ENCODE data around the gene GRK5.

Gene GRK5

GRCh38 chr10:119282446-119282845, 75.1 kb downstream of the GRK5 start:
- Histone ChIP-seq H3K9ac (ENCODE audit: low read length) (no peak overlapping the region), H3K27me3 (ENCODE audit: low read length) (no peaks in the 10 kb centered on the region), H3K27ac (ENCODE audit: low read depth, low read length) (no peak overlapping the region), H3F3A (ENCODE audit: insufficient read depth) (no peaks in the 10 kb centered on the region), H3K9me3 (ENCODE audit: insufficient read depth, low read length) (no peaks in the 10 kb centered on the region), H3K4me3 (ENCODE audit: insufficient read depth, low read length, poor library complexity, severe bottlenecking) (no peak overlapping the region), H3K9me2 (replicated peaks; ENCODE audit: insufficient read depth, low read length) (no peaks in the 10 kb centered on the region), H2AFZ (ENCODE audit: low read depth, low read length, severe bottlenecking) (no peak overlapping the region), H4K20me1 (ENCODE audit: low read depth, low read length) (no peaks in the 10 kb centered on the region), H3K79me2 (ENCODE audit: insufficient read depth, low read length) (no peaks in the 10 kb centered on the region), H3K36me3 (ENCODE audit: low read length) (no peaks in the 10 kb centered on the region), H3K4me2 (ENCODE audit: low read depth, low read length, poor library complexity, severe bottlenecking) (no peak overlapping the region)
- TF ChIP-seq, protein P1, sequence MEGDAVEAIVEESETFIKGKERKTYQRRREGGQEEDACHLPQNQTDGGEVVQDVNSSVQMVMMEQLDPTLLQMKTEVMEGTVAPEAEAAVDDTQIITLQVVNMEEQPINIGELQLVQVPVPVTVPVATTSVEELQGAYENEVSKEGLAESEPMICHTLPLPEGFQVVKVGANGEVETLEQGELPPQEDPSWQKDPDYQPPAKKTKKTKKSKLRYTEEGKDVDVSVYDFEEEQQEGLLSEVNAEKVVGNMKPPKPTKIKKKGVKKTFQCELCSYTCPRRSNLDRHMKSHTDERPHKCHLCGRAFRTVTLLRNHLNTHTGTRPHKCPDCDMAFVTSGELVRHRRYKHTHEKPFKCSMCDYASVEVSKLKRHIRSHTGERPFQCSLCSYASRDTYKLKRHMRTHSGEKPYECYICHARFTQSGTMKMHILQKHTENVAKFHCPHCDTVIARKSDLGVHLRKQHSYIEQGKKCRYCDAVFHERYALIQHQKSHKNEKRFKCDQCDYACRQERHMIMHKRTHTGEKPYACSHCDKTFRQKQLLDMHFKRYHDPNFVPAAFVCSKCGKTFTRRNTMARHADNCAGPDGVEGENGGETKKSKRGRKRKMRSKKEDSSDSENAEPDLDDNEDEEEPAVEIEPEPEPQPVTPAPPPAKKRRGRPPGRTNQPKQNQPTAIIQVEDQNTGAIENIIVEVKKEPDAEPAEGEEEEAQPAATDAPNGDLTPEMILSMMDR (IDR thresholded peaks at IDR 0.05; ENCODE audit: insufficient read depth, low read length, poor library complexity, severe bottlenecking) = no peak
- no peak for TF ChIP-seq EZH2phosphoT487 (conservative IDR thresholded peaks at IDR 0.05; ENCODE audit: low read length)

DNA sequence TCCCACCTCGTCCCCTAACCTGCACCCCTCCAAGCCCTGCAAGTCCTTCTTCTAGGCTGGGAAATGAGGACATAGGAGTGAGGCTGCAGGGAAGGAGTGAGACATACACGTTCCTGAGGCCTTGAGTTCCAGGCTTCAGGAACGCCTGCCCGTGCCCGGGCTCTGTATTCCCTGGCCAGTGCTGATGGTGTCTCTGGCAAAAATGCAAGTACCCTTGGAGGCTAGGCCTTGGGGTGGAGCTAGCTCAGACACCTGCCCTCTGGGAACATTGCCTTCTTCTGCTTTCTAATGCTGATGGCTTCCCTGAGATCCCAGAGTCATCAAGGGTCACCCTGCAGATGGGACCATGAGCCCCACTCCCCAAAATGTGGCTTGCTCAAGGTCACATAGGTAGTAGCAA, 76.0 kb downstream of the GRK5 start:
- H4K20me1 ChIP-seq (ENCODE audit: low read depth, low read length) = no peaks in the 10 kb centered on the region
- no peak overlapping the region for H2AFZ ChIP-seq (ENCODE audit: low read depth, low read length, severe bottlenecking)
- H3F3A ChIP-seq (ENCODE audit: insufficient read depth) = no peaks in the 10 kb centered on the region
- H3K36me3 ChIP-seq (ENCODE audit: low read length) = no peaks in the 10 kb centered on the region
- no peaks in the 10 kb centered on the region for H3K27me3 ChIP-seq (ENCODE audit: low read length)
- H3K79me2 ChIP-seq (ENCODE audit: insufficient read depth, low read length) = no peaks in the 10 kb centered on the region
- H3K9me3 ChIP-seq (ENCODE audit: insufficient read depth, low read length) = no peaks in the 10 kb centered on the region
- H3K27ac ChIP-seq (ENCODE audit: low read depth, low read length) = no peak overlapping the region
- H3K4me3 ChIP-seq (ENCODE audit: insufficient read depth, low read length, poor library complexity, severe bottlenecking) = no peak overlapping the region
- no peak overlapping the region for H3K4me2 ChIP-seq (ENCODE audit: low read depth, low read length, poor library complexity, severe bottlenecking)
- no peaks in the 10 kb centered on the region for H3K9me2 ChIP-seq (replicated peaks; ENCODE audit: insufficient read depth, low read length)
- H3K9ac ChIP-seq (ENCODE audit: low read length) = no peak overlapping the region
- TF ChIP-seq, protein P1 (IDR thresholded peaks at IDR 0.05; ENCODE audit: insufficient read depth, low read length, poor library complexity, severe bottlenecking) = no peak
- no peak for TF ChIP-seq EZH2phosphoT487 (conservative IDR thresholded peaks at IDR 0.05; ENCODE audit: low read length)

- no peaks in the 10 kb centered on the region for H4K20me1 ChIP-seq (ENCODE audit: low read depth, low read length)
- H3K9ac ChIP-seq (ENCODE audit: low read length) = no peak overlapping the region
- H3K79me2 ChIP-seq (ENCODE audit: insufficient read depth, low read length) = no peaks in the 10 kb centered on the region
- TF ChIP-seq EZH2phosphoT487 (conservative IDR thresholded peaks at IDR 0.05; ENCODE audit: low read length) = no peak
- TF ChIP-seq, protein P1 (IDR thresholded peaks at IDR 0.05; ENCODE audit: insufficient read depth, low read length, poor library complexity, severe bottlenecking) = no peak
- no peaks in the 10 kb centered on the region for H3K9me2 ChIP-seq (replicated peaks; ENCODE audit: insufficient read depth, low read length)
- H3K9me3 ChIP-seq (ENCODE audit: insufficient read depth, low read length) = no peaks in the 10 kb centered on the region
- H3K27me3 ChIP-seq (ENCODE audit: low read length) = no peaks in the 10 kb centered on the region
- H2AFZ ChIP-seq (ENCODE audit: low read depth, low read length, severe bottlenecking) = no peak overlapping the region
- no peak overlapping the region for H3K4me3 ChIP-seq (ENCODE audit: insufficient read depth, low read length, poor library complexity, severe bottlenecking)
- no peaks in the 10 kb centered on the region for H3F3A ChIP-seq (ENCODE audit: insufficient read depth)
- no peak overlapping the region for H3K4me2 ChIP-seq (ENCODE audit: low read depth, low read length, poor library complexity, severe bottlenecking)
- H3K27ac ChIP-seq (ENCODE audit: low read depth, low read length) = no peak overlapping the region
- no peaks in the 10 kb centered on the region for H3K36me3 ChIP-seq (ENCODE audit: low read length)
Observed at GRCh38 chr10:119283818-119284217, 76.4 kb downstream of the GRK5 start.
